Fibroblast of peridontal ligament (primary cell): ENCODE measurements around the gene NEU4.
"Not testable (repeated sequence)": the region's sequence is repeated elsewhere in the genome, so short reads cannot be mapped to it uniquely, and the experiment has no call there.

ENCODE experiments used
- DNase-seq: peaks from one replicate; pipeline ENCODE4 v3.0.0-alpha.2; 2010; ENCODE audit errors: extremely low read depth

Gene NEU4, protein sequence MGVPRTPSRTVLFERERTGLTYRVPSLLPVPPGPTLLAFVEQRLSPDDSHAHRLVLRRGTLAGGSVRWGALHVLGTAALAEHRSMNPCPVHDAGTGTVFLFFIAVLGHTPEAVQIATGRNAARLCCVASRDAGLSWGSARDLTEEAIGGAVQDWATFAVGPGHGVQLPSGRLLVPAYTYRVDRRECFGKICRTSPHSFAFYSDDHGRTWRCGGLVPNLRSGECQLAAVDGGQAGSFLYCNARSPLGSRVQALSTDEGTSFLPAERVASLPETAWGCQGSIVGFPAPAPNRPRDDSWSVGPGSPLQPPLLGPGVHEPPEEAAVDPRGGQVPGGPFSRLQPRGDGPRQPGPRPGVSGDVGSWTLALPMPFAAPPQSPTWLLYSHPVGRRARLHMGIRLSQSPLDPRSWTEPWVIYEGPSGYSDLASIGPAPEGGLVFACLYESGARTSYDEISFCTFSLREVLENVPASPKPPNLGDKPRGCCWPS

DNA sequence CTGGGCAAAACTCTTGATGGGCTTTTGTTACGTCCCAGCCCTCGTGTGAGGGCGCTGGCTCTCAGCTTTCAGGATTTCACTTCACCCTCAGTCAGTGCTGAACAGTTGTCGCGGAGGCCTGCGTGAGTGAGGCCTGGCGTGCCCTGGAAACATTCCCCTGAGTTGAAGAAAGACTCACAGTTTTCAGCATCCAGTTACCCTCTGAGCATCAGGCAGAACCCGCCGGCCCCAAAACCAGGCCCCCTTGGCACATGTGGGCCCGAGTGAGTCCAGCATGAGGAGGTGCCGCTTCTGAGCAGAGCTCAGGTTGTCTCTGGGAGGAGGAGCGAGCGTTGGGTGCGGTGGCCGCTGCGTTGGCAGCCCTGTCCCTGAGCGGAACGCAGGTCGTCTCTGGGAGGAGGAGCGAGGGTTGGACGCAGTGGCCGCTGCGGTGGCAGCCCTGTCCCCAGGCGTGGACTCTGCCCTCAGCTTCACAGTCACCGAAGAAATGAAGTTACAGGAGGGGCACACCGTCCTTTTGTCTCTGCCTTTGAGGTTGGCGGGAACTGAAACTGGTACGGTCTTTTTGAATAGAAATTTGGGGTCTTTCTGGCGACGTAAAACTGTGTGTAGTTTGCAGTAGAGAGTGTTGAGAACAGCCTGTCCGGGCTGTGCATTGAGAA, at the start of gene NEU4:
TSS of gene NEU4 (plus strand) at position 473 of the 662 bp plus-strand sequence. CDS start 5,292 bp downstream, outside the sequence.
- DNase-seq: no peak

DNA sequence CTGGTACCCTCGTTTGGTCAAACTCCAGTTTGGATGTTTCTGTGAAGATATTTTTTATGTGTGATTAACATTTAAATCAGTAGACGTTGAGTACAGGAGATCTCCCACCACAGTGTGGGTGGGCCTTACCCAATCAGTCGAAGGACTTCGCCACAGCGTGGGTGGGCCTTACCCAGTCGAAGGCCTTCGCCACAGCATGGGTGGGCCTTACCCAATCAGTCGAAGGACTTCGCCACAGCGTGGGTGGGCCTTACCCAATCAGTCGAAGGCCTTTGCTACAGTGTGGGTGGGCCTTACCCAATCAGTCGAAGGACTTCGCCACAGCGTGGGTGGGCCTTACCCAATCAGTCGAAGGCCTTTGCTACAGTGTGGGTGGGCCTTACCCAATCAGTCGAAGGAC, 49.1 kb upstream of the NEU4 start:
- not testable (repeated sequence) for DNase-seq

DNA sequence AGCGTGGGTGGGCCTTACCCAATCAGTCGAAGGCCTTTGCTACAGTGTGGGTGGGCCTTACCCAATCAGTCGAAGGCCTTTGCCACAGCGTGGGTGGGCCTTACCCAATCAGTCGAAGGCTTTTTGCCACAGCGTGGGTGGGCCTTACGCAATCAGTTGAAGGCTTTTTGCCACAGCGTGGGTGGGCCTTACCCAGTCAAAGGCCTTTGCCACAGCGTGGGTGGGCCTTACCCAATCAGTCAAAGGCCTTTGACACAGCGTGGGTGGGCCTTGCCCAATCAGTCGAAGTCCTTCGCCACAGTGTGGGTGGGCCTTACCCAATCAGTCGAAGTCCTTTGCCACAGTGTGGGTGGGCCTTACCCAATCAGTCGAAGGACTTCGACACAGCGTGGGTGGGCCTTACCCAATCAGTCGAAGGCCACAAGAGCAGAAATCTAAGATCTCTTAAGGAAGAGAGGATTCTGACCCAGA, 48.7 kb upstream of the NEU4 start:
- no peak for DNase-seq

DNA sequence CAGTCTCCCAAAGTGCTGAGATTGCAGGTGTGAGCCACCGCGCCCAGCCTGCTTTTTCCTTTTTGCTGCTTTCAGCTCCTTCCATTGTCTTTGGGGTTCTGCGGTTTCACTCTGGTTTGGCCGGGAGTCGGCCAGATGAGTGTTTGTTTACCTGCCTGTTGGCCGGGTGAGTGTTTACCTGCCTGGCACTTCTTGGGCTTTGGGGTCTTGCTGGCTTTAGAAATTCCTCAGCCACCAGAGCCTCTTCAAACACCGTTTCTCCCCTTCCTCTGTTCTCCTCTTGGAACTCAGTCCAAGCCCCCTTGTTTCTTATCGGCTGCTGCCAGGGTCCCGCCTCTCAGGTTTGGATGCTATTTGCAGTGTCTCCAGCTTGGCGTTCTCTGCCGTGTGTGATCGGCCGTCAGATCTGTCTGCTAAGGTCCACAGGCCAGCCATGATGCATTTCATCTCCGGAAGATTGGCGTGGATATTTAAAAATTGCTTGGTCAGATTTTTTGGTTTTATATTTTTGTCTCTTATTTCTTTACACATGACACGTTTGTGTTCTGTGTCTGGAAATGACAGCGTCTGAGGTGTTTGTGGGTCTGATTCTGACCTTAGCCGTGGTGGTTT, 46.6 kb upstream of the NEU4 start:
- no peak for DNase-seq

DNA sequence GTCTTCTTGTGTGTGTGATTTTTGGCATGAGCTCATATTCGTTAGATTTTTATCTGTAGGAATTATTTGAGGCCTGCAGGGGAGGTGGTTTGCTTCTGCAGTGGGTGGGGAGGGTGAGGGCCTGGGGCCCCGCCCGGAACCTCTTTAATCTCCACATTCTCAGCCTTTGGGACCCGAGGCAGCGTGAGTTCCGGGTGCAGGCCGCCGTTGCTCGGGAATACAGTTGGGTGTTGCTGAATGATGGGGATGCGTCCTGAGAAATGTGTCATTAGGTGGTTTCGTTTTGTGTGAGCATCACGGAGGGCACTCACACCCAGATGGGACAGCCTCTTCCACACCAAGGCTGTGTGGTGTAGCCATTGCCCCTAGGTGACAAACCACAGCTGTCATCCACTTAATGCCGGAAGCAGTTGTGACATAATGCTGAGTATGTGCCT, 46.0 kb upstream of the NEU4 start:
- no peak for DNase-seq

DNA sequence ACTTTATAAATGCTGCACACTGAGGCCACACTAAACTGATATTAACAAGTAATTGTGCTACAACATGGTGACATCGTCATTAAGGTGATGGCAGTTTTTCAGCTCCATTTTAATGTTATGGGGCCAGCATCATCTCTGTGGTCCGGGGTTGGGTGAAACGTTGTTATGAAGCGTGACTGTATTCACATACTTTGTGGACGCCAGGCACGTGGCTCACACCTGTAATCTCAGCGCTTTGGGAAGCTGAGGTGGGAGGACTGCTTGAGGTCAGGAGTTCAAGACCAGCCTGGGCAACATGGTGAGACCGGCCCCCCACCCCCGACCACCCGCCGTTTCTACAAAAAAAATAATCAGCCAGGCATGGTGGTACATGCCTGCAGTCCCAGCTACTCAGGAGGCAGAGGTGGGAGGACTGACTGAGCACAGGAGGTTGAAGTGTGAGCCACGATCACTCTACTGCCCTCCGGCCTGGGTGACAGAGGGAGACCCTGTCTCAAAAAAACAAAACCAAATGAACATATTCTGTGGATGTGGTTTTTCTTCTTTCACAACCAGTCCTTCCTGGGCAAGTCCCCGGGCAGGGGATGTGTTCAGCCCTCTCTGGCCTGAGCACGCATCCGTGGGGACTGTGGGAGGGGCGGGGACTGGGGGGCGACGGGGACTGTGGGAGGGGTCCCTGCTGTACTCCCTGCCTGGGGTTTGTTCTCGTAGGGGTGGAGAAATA, 45.3 kb upstream of the NEU4 start:
- no peak for DNase-seq

DNA sequence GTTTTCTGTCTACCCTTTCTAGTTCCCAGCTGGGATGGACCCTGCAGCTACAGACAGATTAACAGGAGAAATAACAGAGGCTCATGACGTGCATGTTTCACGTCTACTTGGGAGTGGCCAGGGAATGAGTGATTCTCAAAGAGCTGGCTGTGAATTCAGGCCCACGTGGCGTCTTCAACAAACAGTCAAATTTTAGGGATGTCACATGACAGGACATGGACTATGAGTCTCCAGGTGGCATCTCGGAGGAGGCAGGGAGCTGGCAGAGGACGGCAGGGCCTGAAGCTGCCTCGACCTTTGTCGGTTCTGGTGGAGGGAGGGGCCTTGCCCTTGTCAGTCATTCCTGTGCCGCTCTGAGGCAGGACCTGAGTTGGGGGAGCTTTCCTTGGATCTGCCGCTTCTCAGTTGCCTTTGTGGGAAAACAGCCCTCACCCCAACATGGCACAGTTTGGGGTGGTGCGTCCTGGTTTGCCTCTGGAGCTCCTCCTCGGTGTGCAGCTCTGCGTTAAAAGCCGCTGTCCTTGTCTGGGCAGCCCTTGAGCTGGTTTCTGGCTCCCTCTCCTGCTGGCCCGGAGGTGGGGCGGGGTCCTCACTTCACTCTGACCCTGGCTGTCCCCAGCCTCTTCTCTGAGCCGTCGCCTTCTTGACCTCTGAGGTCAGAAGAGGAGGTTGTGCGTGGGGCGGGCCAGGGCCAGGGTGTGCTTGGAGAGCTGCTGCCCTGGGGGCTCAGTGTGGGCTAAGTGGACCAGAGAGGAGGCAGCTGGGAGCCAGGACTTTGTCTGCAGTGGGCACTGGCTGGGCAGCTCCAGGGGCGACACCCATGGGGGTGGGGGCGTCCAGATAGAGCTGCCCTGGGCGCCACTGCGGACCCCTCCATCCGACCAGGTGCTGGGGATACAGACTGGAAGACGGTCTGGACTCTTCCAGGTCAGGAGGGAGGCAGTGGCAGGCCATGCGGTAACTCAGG, 44.4 kb upstream of the NEU4 start:
- no peak for DNase-seq

DNA sequence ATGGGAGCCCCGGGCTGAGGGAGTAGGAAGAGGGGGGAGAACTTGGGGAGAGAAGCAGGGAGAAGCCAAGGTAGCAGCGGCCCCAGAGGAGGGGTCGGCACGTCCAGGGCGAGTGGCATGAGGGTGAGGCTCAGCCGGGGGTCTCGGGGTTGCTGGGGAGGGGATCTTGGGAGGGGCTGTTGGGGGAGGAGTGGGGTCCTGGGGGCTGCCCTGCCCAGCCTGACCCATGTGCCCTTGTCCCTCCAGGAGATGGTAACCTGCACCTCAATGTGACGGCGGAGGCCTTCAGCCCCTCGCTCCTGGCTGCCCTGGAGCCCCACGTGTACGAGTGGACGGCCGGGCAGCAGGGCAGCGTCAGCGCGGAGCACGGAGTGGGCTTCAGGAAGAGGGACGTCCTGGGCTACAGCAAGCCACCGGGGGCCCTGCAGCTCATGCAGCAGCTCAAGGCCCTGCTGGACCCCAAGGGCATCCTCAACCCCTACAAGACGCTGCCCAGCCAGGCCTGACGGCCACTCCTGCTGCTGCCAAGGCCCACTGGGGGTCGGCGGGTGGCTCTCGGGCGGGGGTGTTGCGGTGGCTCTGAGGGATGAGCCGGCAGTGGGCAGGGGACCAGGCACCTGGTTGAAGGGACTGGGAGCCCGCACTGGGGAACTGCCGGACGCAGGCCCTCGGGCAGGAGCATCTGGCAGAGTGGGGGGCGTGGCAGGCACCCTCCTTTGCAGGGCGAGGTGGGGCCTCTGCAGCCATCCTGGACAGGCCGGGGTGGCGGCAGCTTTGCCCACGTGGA, 41.3 kb upstream of the NEU4 start:
- DNase-seq: no peak

DNA sequence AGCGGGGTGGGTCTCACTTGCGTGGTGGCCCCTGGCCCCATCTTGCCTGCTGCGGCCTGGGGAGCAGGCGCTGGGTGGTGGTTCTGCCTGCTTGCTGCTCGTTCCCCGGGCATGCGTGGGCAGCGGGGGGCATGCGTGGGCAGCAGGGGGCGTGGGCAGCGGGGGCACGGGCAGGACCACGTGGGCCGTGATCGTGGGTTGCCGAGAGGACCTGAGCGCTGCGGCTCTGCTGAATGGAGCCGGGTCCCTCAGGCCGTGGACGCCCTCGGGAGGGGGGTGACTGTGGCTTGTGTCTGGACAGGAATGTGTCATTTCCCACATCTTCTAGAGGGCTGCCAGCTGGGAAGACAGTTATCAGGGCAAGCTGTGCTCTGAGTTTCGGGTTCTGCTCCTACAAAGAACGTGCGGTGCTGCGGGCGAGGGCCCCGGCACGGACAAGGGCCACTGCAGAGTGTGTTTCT, 40.7 kb upstream of the NEU4 start:
- DNase-seq: no peak

DNA sequence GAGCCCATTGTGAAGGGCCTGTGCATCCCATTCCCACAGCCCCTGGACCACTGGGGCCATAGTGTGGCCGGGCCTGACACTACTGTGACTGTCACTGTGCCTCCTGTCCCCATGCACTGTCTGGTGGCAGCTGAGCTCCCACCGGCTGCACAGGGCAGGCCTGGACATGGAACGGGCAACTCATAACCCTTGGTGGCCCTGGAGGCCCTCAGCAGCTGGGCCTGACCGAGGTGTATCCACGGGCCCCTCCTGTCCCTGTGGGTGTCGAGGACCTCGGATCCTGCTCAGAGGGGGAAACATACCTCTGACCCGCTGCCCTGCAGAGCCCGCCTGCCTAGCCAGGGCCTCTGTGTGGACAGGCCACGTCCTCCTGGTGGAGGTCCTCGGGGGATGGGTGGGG, 40.1 kb upstream of the NEU4 start:
- DNase-seq: no peak

DNA sequence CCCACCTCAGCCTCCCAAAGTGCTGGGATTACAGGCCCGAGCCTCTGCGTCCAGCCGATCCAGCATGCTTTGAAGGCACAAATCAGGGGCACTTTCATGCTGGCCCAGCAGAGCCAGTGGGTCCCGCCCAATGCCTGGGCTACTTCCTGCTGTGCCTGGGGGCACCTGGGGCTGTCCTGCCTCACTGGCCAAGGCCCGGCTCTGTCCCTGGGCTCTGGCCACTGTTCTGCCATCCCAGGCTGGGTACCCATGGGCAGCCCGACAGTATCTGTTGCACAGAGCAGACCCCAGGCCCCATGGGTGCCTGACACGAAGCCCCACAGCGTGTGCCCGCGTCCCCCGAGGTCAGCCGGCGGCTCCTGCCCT, 39.2 kb upstream of the NEU4 start:
- DNase-seq: no peak

DNA sequence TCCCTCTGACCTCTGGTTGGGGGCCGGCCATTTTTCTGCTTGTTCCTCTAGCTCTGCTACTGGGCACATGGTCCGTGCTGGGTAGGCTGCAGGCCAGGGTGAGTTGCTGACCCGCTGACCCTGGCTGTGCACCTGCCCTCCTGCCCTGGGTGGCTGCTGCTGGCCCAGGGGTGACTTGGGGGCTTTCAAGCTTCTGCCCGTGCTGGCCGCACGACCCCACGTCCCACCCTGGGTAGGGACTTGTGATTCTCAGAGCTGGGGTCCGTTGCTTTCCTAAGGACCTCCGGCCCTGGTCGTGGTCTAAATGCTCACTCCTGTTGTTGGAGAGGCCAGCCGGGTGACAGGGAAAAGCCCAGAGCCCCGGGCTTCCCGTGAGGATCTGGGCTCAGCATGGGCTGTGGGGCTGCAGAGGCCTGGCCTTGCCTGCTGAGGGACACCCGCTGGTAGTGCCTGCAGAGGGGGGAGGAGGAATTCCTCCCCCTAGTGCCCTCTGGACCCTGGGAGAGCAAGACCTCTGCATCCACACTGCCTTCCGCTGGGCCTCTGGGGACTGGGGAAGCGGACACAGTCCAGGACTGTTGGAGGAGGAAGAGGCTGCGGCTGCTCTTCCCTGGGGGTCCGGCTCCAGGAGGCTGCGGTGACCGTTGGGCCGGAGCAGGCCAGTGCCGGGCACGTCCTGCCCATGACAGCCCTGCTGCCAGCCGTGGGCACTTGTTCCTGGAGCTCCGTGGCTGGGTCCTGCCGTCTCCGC, 38.6 kb upstream of the NEU4 start:
- DNase-seq: no peak

DNA sequence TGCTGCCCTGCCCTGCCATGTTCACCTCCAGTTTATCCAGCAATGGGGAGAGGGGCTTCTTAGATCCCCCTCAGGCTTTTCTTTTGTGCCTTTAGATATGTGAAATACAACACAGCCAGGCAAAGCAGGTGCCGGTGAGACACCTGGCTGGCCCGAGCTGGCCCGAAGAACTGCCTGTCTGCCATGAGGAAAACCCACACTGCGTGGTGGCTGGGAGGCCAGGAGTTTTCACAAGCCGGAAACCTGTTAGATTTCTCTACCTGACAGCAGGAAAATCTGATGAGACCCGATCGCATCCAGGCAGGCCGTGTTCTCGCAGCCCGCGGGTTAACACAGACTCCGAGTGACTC, 38.1 kb upstream of the NEU4 start:
- DNase-seq: no peak

DNA sequence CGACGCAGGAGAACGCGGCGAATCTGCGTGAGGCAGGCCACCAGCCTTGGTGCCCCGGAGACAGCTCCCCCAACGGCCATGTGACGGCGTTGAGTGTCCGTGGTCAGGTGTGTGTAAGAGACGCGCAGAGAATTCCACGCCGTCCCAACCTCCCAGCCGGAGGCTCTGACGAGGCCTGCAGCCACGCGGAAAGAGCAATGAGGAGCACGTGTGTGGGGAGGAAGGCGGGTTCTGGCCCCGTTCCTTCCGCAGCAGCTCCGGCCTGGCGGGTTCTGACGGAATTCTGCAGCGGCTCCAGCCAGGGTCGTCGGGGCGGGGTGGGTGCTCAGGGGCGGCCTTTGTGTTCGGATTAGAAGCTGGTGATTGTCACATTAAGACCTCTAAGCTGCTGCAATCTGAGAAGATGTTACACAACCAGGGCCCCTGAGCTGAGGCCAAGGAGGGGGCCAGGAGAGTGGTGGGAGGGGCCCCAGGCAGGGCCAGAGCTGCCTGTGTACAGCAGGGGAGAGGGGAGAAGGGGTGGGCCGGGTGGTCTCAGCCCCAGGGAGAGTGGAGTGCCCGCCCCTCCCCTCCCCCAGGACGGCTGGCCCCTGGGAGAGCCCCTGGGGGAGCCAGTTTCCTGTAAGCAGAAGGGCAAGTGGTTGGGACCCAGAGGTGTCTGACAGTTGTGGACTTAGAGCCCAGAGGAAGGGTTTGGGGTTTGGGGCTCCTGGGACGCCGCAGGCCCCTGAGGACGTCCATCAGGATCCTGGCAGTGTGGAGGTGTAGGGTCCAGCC, 37.5 kb upstream of the NEU4 start:
- peak; percentile 29 for DNase-seq

DNA sequence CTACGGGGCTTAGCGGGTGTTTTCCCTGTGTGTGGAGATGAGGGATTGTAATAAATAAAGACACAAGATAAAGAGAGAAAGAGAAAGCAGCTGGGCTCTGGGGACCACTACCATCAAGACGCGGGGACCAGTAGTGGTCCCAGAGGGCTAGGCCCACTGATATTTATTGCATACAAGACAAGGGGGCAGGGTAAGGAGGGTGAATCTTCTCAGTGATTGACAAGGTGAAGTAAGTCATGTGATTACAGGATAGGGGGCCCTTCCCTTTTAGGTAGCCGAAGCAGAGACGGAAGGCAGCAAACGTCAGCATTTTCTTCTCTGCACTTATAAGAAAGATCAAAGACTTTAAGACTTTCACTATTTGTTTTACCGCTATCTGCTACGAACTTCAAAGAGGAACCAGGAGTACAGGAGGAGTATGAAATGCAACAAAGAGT, 36.9 kb upstream of the NEU4 start:
- no peak for DNase-seq

DNA sequence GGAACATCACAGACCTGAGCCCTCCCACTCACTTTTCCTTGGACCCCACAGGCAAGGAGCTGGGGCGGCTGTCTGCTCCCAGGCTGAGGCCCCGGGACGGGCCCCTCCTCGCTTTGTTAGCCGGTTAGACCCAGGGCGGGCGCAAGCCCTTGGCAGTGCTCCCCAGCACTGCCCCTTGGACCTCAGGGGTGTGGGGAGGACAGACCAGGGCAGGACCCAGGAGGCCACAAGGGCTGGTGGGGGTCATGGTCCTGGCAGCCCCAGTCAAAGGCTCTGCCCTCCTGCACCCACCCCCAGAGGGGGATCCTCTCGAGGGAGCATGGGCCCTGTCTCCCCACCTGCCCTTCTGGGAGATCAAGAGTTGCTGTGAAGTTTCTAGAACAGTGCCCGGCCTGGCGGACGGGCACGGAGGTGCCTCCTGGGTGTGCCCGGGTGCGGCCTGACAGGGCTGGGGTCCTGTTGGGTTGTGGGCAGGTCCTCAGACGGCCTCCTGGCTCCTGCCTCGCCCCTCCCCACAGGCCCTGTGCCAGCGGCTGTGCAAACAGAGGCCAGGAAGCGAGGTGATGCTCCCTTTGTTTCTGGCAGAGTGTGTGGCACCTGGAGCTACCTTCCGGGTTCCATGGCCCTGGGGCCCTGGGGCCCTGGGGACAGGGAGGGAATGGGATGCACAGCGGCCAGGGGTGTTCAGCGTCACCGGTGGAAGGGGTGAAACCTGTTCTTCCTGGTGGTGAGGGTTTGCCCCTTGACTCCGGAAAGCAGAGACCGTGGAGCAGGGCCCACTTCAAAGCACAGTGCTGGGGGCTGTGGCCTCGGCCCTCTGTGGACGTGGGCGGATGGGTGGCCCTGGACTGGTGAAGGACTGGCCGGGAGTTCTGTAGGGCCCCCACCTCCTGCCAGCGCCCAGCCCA, 35.2 kb upstream of the NEU4 start:
- no peak for DNase-seq
